Smooth muscle cell (in vitro differentiated cells): ENCODE data around the gene MFSD2A. TPM values are rescaled to one million over a fixed set of nuclear protein-coding genes. Genes with fewer than 3 reads are reported as not detected.

Source experiments
- DNase-seq: peaks from one replicate; lab custom pipeline; 2025; ENCODE audit not compliant: unreplicated experiment; lab: John Stamatoyannopoulos, UW
- H2AFZ ChIP-seq: fragments of 200-600 bp; sonication (generic); 2 replicates; pipeline ENCODE4 v1.6.0; 2016; ENCODE audit warnings: antibody characterized with exemption, low read depth, mild to moderate bottlenecking
- H3F3A ChIP-seq: fragments of 200-600 bp; sonication (generic); 2 replicates; pipeline ENCODE4 v1.6.0; 2017; ENCODE audit warnings: antibody characterized with exemption, low read depth
- H3K27ac ChIP-seq: fragments of 200-600 bp; sonication (generic); 2 replicates; pipeline ENCODE4 v1.5.1; 2016; ENCODE audit warnings: low read depth, mild to moderate bottlenecking
- H3K27me3 ChIP-seq: fragments of 200-600 bp; sonication (generic); 2 replicates; pipeline ENCODE4 v1.6.1; 2016; ENCODE audit warnings: low read depth, mild to moderate bottlenecking
- H3K36me3 ChIP-seq: fragments of 200-600 bp; sonication (generic); 2 replicates; pipeline ENCODE4 v1.5.1; 2016; ENCODE audit warnings: low read depth
- H3K4me1 ChIP-seq: fragments of 200-600 bp; sonication (generic); 2 replicates; pipeline ENCODE4 v1.5.1; 2016; ENCODE audit warnings: low read depth
- H3K4me2 ChIP-seq: fragments of 200-600 bp; sonication (generic); 2 replicates; pipeline ENCODE4 v1.6.0; 2016; ENCODE audit warnings: mild to moderate bottlenecking
- H3K4me3 ChIP-seq: fragments of 200-600 bp; sonication (generic); 2 replicates; pipeline ENCODE4 v1.5.1; 2016; ENCODE audit warnings: mild to moderate bottlenecking
- H3K79me2 ChIP-seq: fragments of 200-600 bp; sonication (generic); 2 replicates; pipeline ENCODE4 v1.6.0; 2016; ENCODE audit warnings: low read depth, mild to moderate bottlenecking
- H3K9ac ChIP-seq: fragments of 200-600 bp; sonication (generic); 2 replicates; pipeline ENCODE4 v1.6.0; 2016; ENCODE audit warnings: low read depth
- H3K9me3 ChIP-seq: fragments of 200-600 bp; sonication (generic); replicated peaks from 2 replicates; pipeline ENCODE4 v1.5.1; 2016; ENCODE audit warnings: low read depth
- H4K20me1 ChIP-seq: fragments of 200-600 bp; sonication (generic); 2 replicates; pipeline ENCODE4 v1.6.0; 2016; ENCODE audit warnings: low read depth
- WGBS: methylation state at CpG from one replicate; pipeline ENCODE4 v1.1.7; 2016; ENCODE audit warnings: low lambda C conversion rate; 5-methylcytosine and 5-hydroxymethylcytosine counted together
- polyA plus RNA-seq: library from polyadenylated mRNA; unstranded; fragments of >200 nt; fragmentation: Nextera tagmentation; extraction: Ambion mirVana; gene quantifications from 2 replicates; pipeline ENCODE4 v1.2.1, GENCODE V29; 2016
- small RNA-seq: library from RNA; depleted of rRNA; stranded (forward); fragments of <200 nt; gene quantifications from one replicate; pipeline ENCODE3, GENCODE V24; 2014
- total RNA-seq: library from RNA; depleted of rRNA; stranded (reverse); fragments of >200 nt; gene quantifications from 2 replicates; pipeline ENCODE4 v1.2.3, GENCODE V29; 2014
- TF ChIP-seq, protein P1 (sequence below): fragments of 200-600 bp; sonication (generic); IDR thresholded peaks from 2 replicates; pipeline ENCODE4 v1.5.1; 2017; ENCODE audit warnings: borderline replicate concordance, mild to moderate bottlenecking, antibody characterized with exemption; ENCODE audit not compliant: insufficient read depth, poor library complexity, severe bottlenecking

MFSD2A gene
- total and polyA plus RNA-seq, 2 experiments from 2014 or later: 3.3 to 5.3 TPM

DNA sequence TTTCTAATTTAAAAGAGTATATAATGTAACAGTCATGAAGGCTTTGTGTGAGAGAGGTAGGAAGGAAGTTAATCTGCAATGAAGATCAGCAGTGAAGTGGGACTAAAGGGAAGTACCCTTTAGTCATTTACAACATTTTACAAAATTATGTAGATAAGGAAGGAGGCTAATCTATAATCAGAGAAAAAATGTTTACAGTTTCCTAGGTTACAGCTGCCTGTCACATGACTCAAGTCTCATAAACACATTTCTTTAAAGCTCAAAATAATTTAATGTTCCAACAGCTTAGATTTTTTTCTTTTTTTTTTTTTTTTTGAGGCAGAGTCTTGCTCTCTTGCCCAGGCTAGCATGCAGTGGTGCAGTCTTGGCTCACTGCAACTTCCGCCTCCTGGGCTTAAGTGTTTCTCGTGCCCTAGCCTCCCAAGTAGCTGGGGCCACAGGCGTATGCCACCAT lies 59.3 kb downstream of the MFSD2A start:
- Histone ChIP-seq H3K27me3 (no peaks in the 10 kb centered on the region), H3K79me2 (no peaks in the 10 kb centered on the region), H3K4me1 (no peaks in the 10 kb centered on the region), H3F3A (no peaks in the 10 kb centered on the region), H3K9ac (no peak overlapping the region), H3K36me3 (no peaks in the 10 kb centered on the region), H3K9me3 (no peaks in the 10 kb centered on the region), H3K27ac (peak overlapping the region; percentile 80), H2AFZ (no peak overlapping the region), H3K4me3 (no peak overlapping the region), H3K4me2 (no peak overlapping the region), H4K20me1 (no peaks in the 10 kb centered on the region)
- 100% methylated on average over 3 of the region's 3 CpGs for WGBS
- TF ChIP-seq, protein P1, sequence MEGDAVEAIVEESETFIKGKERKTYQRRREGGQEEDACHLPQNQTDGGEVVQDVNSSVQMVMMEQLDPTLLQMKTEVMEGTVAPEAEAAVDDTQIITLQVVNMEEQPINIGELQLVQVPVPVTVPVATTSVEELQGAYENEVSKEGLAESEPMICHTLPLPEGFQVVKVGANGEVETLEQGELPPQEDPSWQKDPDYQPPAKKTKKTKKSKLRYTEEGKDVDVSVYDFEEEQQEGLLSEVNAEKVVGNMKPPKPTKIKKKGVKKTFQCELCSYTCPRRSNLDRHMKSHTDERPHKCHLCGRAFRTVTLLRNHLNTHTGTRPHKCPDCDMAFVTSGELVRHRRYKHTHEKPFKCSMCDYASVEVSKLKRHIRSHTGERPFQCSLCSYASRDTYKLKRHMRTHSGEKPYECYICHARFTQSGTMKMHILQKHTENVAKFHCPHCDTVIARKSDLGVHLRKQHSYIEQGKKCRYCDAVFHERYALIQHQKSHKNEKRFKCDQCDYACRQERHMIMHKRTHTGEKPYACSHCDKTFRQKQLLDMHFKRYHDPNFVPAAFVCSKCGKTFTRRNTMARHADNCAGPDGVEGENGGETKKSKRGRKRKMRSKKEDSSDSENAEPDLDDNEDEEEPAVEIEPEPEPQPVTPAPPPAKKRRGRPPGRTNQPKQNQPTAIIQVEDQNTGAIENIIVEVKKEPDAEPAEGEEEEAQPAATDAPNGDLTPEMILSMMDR: no peak
- no peak for DNase-seq

DNA sequence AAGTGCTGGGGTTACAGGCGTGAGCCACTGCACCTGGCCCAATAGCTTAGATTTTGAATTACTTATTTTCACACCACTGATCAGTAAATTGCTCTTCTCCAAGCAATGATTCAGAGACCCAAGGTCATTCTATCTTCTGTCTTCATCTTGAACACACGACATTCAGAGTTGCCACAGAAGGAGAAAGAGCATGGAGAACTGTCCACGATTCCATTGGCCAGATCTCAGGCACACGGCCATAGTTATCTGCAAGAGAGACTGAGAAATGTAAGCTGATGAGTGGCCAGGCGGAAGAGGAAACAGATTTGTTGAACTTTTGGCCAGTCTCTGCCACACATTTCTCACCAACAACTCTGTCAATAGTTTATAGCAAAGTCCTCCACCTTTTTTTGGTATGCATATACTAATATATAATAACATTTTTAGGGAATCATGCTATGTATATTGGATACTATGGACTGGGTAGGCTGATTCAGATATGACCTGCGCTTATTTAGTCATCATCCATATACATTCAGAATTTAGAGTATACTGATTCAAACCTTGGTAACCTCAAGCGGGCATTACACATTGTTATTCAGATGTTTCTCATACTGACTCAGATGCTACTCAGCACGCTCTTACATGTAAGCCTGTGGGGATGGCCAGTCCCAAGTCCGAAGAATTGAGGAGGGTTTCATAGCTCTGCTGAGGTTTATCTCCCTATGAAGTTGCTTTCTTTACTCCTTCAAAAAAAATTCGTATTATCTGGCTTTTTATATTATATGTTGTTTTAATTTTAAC lies 60.1 kb downstream of the MFSD2A start:
- no peaks in the 10 kb centered on the region for H3K4me1 ChIP-seq
- no peaks in the 10 kb centered on the region for H3K27me3 ChIP-seq
- no peaks in the 10 kb centered on the region for H4K20me1 ChIP-seq
- no peak overlapping the region for H3K9ac ChIP-seq
- H3K36me3 ChIP-seq: no peaks in the 10 kb centered on the region
- no peaks in the 10 kb centered on the region for H3F3A ChIP-seq
- no peak overlapping the region for H3K4me3 ChIP-seq
- 61% methylated on average over 10 of the region's 10 CpGs for WGBS
- H3K27ac ChIP-seq: peak overlapping the region; percentile 80
- no peaks in the 10 kb centered on the region for H3K79me2 ChIP-seq
- TF ChIP-seq, protein P1: no peak
- DNase-seq: no peak
- H2AFZ ChIP-seq: no peak overlapping the region
- H3K4me2 ChIP-seq: no peak overlapping the region
- no peaks in the 10 kb centered on the region for H3K9me3 ChIP-seq

DNA sequence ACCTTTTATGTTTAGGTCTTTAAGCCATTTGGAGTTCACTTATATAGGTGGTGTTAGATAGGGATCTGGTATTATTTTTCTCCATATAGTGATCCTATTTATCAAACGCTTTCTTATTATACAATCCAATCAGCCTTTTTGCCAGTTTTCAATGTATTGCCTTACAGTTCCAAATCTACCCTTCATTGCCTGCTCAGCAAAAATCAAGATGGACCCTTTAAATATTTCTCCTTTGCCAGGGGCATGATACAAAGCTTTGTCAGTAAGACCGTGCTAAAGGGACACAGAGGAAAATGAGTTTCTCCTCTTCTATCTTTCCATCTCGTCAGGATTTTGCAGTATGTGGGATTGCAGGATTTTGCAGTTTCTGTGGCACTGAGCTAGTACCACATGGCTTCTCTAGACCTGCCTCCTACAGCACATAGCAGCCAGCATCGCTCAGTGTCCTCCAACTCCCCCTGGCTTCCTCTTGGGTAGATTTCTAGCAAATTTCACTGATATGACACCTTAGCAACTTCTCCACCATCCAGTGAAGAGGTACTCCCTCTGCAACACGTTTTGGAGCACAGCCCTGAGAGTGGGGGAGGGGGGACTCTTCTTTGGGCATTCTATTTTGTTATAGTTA lies 63.1 kb downstream of the MFSD2A start:
- H3K79me2 ChIP-seq: no peaks in the 10 kb centered on the region
- no peaks in the 10 kb centered on the region for H3F3A ChIP-seq
- no peak overlapping the region for H2AFZ ChIP-seq
- H3K27me3 ChIP-seq: no peaks in the 10 kb centered on the region
- no peaks in the 10 kb centered on the region for H4K20me1 ChIP-seq
- no peak overlapping the region for H3K27ac ChIP-seq
- no peak for DNase-seq
- no peaks in the 10 kb centered on the region for H3K4me1 ChIP-seq
- TF ChIP-seq, protein P1: no peak
- H3K4me3 ChIP-seq: no peak overlapping the region
- no peak overlapping the region for H3K4me2 ChIP-seq
- no peaks in the 10 kb centered on the region for H3K9me3 ChIP-seq
- no peaks in the 10 kb centered on the region for H3K36me3 ChIP-seq
- 69% methylated on average over 5 of the region's 5 CpGs for WGBS
- no peak overlapping the region for H3K9ac ChIP-seq

Small RNA genes lying within 50 kb of the gene (small RNA-seq; reads per million reads assigned to genes)
- not detected for gene RF00019

Other genes starting within 250 kb of the MFSD2A start
- gene PPIE, start 216.3 kb upstream of the MFSD2A start, total RNA-seq: 45.1 and 47.8 TPM in 2 replicates
- gene PPIE, start 216.3 kb upstream of the MFSD2A start, polyA plus RNA-seq: 62.0 and 75.9 TPM in 2 replicates
- not detected in 2 replicates for gene OXCT2, start 183.8 kb upstream of the MFSD2A start, total RNA-seq
- not detected in 2 replicates for gene OXCT2, start 183.8 kb upstream of the MFSD2A start, polyA plus RNA-seq
- gene BMP8B, start 166.3 kb upstream of the MFSD2A start, total RNA-seq: 0.27 TPM in 1 of 2 replicates, not detected in the other
- 0.06 TPM in 1 of 2 replicates, not detected in the other for gene BMP8B, start 166.3 kb upstream of the MFSD2A start, polyA plus RNA-seq
- gene TRIT1, start 71.6 kb upstream of the MFSD2A start, total RNA-seq: 22.1 and 26.7 TPM in 2 replicates
- 12.8 and 19.7 TPM in 2 replicates for gene TRIT1, start 71.6 kb upstream of the MFSD2A start, polyA plus RNA-seq
- gene MYCL, start 53.2 kb upstream of the MFSD2A start, total RNA-seq: 3.7 and 4.5 TPM in 2 replicates
- gene MYCL, start 53.2 kb upstream of the MFSD2A start, polyA plus RNA-seq: 0.98 and 2.4 TPM in 2 replicates
- gene CAP1, start 85.6 kb downstream of the MFSD2A start, total RNA-seq: 362 and 390 TPM in 2 replicates
- gene CAP1, start 85.6 kb downstream of the MFSD2A start, polyA plus RNA-seq: 370 and 381 TPM in 2 replicates
- gene PPT1, start 142.1 kb downstream of the MFSD2A start, total RNA-seq: 66.3 and 85.6 TPM in 2 replicates
- 72.4 and 72.5 TPM in 2 replicates for gene PPT1, start 142.1 kb downstream of the MFSD2A start, polyA plus RNA-seq
- gene RLF, start 206.2 kb downstream of the MFSD2A start, total RNA-seq: 35.2 and 39.6 TPM in 2 replicates
- 7.3 and 8.2 TPM in 2 replicates for gene RLF, start 206.2 kb downstream of the MFSD2A start, polyA plus RNA-seq